K562 (cell line): ENCODE data around the gene BAG5. TPM values are rescaled to one million over a fixed set of nuclear protein-coding genes. Genes with fewer than 3 reads are reported as not detected.

ENCODE experiments used
- ASH1L ChIP-seq: fragments of 450-650 bp; IDR thresholded peaks from 2 replicates; pipeline ENCODE4 v1.6.1; 2018; ENCODE audit warnings: borderline replicate concordance, mild to moderate bottlenecking, low read depth; ENCODE audit not compliant: partially characterized antibody
- ATF1 ChIP-seq, 2 experiments: fragments of 450-650 bp in 1 of 2; IDR thresholded peaks; 2 replicates each; pipeline ENCODE4 v1.6.1; 2016; ENCODE audit warnings: missing compliant biosample characterization in 1 of 2, missing genetic modification characterization in 1 of 2
- FOXP4 ChIP-seq: sonication (generic); formaldehyde crosslinking; IDR thresholded peaks from 2 replicates; pipeline ENCODE4 v1.8.0; 2022; ENCODE audit warnings: mild to moderate bottlenecking, missing genetic modification reagents, borderline replicate concordance
- KLF1 ChIP-seq: fragments of 450-650 bp; IDR thresholded peaks from 2 replicates; pipeline ENCODE4 v1.6.1; 2016; ENCODE audit warnings: missing genetic modification characterization, missing compliant biosample characterization
- MAFF ChIP-seq: IDR thresholded peaks from 2 replicates; pipeline ENCODE4 v1.6.1; 2012; ENCODE audit warnings: low read length, improper control_type of control experiment
- MAX ChIP-seq: sonication (generic); formaldehyde crosslinking; IDR thresholded peaks from 2 replicates; pipeline ENCODE4 v1.9.0; 2022; ENCODE audit warnings: mild to moderate bottlenecking, missing genetic modification reagents
- MAZ ChIP-seq, 2 experiments: fragments of 450-650 bp in 1 of 2; sonication (generic) in 1 of 2; formaldehyde crosslinking; IDR thresholded peaks in 1 of 2; conservative IDR thresholded peaks in 1 of 2; 2 replicates each; pipeline versions ENCODE4 v1.4.0 to v1.5.0; 2020; ENCODE audit warnings: mild to moderate bottlenecking in 1 of 2, missing genetic modification reagents in 1 of 2
- MTA1 ChIP-seq: fragments of 450-650 bp; IDR thresholded peaks from 2 replicates; pipeline ENCODE4 v1.6.1; 2017; ENCODE audit warnings: borderline replicate concordance
- SETDB1 ChIP-seq: IDR thresholded peaks from one replicate; pipeline ENCODE4 v1.6.1; 2012; ENCODE audit warnings: low read length, control low read depth, inconsistent platforms
- TEAD1 ChIP-seq, 2 experiments: fragments of 450-650 bp in 1 of 2; sonication (generic) in 1 of 2; formaldehyde crosslinking; IDR thresholded peaks; 2 replicates each; pipeline versions ENCODE4 v1.4.0 to v1.8.0; 2020 to 2022; ENCODE audit warnings: mild to moderate bottlenecking in 2 of 2, missing genetic modification reagents in 1 of 2
- ZBTB40 ChIP-seq, 2 experiments: fragments of 450-650 bp in 1 of 2; sonication (generic) in 1 of 2; formaldehyde crosslinking in 1 of 2; IDR thresholded peaks; 2 replicates each; pipeline versions ENCODE4 v1.7.1 to v1.9.0; 2016 to 2022; ENCODE audit warnings: inconsistent platforms in 1 of 2, mild to moderate bottlenecking in 1 of 2, missing genetic modification reagents in 1 of 2
- ZC3H8 ChIP-seq: fragments of 450-650 bp; IDR thresholded peaks from 2 replicates; pipeline ENCODE4 v1.6.1; 2017
- polyA plus RNA-seq, 8 experiments: library from polyadenylated mRNA; depleted of rRNA in 4 of 8; stranded (reverse) in 5 of 8; unstranded in 3 of 8; fragments of >200 nt; fragmentation: Nextera tagmentation in 2 of 8; fragmentation: Illumina TruSeq in 1 of 8; extraction: Ambion mirVana in 2 of 8; extraction: Trizol in 1 of 8; gene quantifications; 2 replicates each; pipeline versions ENCODE4 v1.2.1 to v1.2.3, GENCODE V29; 2011 to 2014; ENCODE audit warnings: inconsistent platforms in 1 of 8, missing spikeins in 1 of 8
- total RNA-seq, 7 experiments: library from RNA; depleted of rRNA in 6 of 7; stranded (reverse); fragments of >200 nt in 6 of 7; fragmentation: Illumina TruSeq in 2 of 7; extraction: Trizol in 2 of 7; gene quantifications; 2 replicates each; pipeline versions ENCODE4 v1.2.1 to v1.2.3, GENCODE V29; 2011 to 2021; ENCODE audit warnings: low replicate concordance in 1 of 7

Gene BAG5
- total and polyA plus RNA-seq, 9 of the 15 experiments (the other 6 are each of a cell fraction or from before 2014, with no cell fraction given) = 7.9 to 21.4 (median 13.2) TPM

DNA sequence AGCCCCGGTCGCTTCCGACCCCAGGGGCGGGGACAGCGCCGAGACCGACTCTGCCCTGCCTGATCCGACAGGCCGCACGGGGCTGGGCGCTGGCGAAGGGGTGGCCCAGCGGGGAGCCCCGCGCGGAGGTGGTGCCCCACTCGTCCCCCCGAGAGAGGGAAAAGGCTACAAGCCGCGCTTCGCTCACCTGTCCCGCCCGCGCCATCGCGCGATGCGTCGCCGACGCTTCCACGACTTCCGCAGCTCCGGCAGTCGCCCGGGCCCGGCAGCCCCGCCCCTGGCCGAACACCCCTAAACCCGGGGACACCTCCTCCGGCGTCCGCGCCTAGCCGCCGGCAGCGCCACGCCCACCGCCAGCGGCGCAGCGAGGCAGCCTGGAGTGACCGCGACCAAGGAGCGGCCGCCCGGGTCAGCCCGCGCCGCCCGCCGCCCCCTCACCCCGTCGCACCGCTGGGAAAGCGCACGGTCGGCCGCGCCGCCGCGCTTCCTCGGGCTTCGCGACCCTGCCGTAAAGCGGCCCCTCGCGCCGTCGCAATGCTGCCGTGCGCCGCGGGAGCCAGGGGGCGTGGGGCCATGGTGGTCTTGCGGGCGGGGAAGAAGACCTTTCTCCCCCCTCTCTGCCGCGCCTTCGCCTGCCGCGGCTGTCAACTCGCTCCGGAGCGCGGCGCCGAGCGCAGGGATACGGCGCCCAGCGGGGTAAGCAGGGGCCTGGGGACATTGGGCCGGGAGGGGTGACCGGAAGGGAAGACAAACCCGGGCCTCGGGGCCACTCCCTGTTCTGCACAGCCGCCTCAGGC, at the start of gene BAG5, which contains the start of gene COA8 (continued):
- TF ChIP-seq ZBTB40 (IDR thresholded peaks at IDR 0.05) (0 out of 2 replicates have a peak, but pooled peaks have one; percentile 16), ZBTB40 (CRISPR knock-in tag; IDR thresholded peaks at IDR 0.05) (no peak), TEAD1 (CRISPR knock-in tag; IDR thresholded peaks at IDR 0.05) (0 out of 4 replicates have a peak, but pooled peaks of 1 of the 2 experiments have one; percentile 10), SETDB1 (no peak), ZC3H8 (no peak), ATF1 (CRISPR knock-in tag; IDR thresholded peaks at IDR 0.05) (peak; percentile 48; the same call in 1 of the 2 replicates), ATF1 (tag; IDR thresholded peaks at IDR 0.05) (peak; percentile 74), KLF1 (no peak), MAX (CRISPR knock-in tag) (peak; percentile 55), MAZ (CRISPR knock-in tag; conservative IDR thresholded peaks at IDR 0.05 in 1 of 2, IDR thresholded peaks at IDR 0.05 in 1 of 2) (peak; percentile 70 to 90), FOXP4 (0 out of 2 replicates have a peak, but pooled peaks have one; percentile 46), ASH1L (no peak), MAFF (no peak), MTA1 (peak; percentile 59; the same call in 1 of the 2 replicates)
